ENCODE results near the gene WDTC1. TPM values are rescaled to one million over a fixed set of nuclear protein-coding genes. Genes with fewer than 3 reads are reported as not detected.

The WDTC1 gene
- total and polyA plus RNA-seq, 2 of the 13 experiments (the other 11 are each of a cell fraction or from before 2014, with no cell fraction given): 5.5 TPM

- TF ChIP-seq ZNF235 (CRISPR knock-in tag; IDR thresholded peaks at IDR 0.05; ENCODE audit: borderline replicate concordance) (no peak), PREB (CRISPR knock-in tag; IDR thresholded peaks at IDR 0.05) (no peak), CREBL2 (CRISPR knock-in tag; IDR thresholded peaks at IDR 0.05; ENCODE audit: borderline replicate concordance) (no peak), PAF1 (CRISPR knock-in tag; IDR thresholded peaks at IDR 0.05) (no peak), PLSCR1 (CRISPR knock-in tag; IDR thresholded peaks at IDR 0.05; ENCODE audit: borderline replicate concordance) (no peak), E2F5 (CRISPR knock-in tag; conservative IDR thresholded peaks at IDR 0.05) (no peak), ZBTB33 (CRISPR knock-in tag; IDR thresholded peaks at IDR 0.05) (no peak), SNAPC4 (CRISPR knock-in tag; IDR thresholded peaks at IDR 0.05) (no peak), ATF2 (CRISPR knock-in tag; IDR thresholded peaks at IDR 0.05) (peak; percentile 43; the same call in 1 of the 2 replicates), EHMT2 (IDR thresholded peaks at IDR 0.05; ENCODE audit: borderline replicate concordance, low read depth, low read length) (no peak), ZNF839 (CRISPR knock-in tag; IDR thresholded peaks at IDR 0.05; ENCODE audit: borderline replicate concordance) (no peak), SALL2 (CRISPR knock-in tag; IDR thresholded peaks at IDR 0.05) (no peak), ZZZ3 (CRISPR knock-in tag; IDR thresholded peaks at IDR 0.05; ENCODE audit: borderline replicate concordance) (no peak), POLR2A (IDR thresholded peaks at IDR 0.05; ENCODE audit: insufficient read depth in 1 of 2, low read depth in 2 of 2, low read length in 2 of 2) (peak in 1 of 2 experiments; percentile 51; a peak in 2 of 4 replicates), PHF8 (CRISPR knock-in tag; IDR thresholded peaks at IDR 0.05) (peak; percentile 86), ZNF136 (CRISPR knock-in tag; IDR thresholded peaks at IDR 0.05; ENCODE audit: low read depth) (no peak)
These were observed 108.6 kb downstream of the WDTC1 start (continued) for GRCh38 chr1:27342778-27343638.
